Esophagus squamous epithelium (tissue), 4 donors: ENCODE results near the gene CGB2.

Experiments
- CTCF ChIP-seq, 6 experiments: fragments of 450-650 bp in 4 of 6; fragments of 200-600 bp in 2 of 6; sonication (generic) in 2 of 6; IDR thresholded peaks; one replicate each; pipeline ENCODE4 v1.5.1; 2016 to 2019; ENCODE audit warnings: antibody characterized with exemption in 6 of 6, mild to moderate bottlenecking in 4 of 6, moderate library complexity in 4 of 6
- POLR2A ChIP-seq, 4 donors: fragments of 450-650 bp; IDR thresholded peaks; one replicate each; pipeline ENCODE4 v1.6.1; 2017; ENCODE audit warnings: antibody characterized with exemption in 4 of 4, mild to moderate bottlenecking in 4 of 4, moderate library complexity in 3 of 4

GRCh38 chr19:49011194-49011593 is 20.5 kb upstream of the CGB2 start:
- TF ChIP-seq CTCF (IDR thresholded peaks at IDR 0.05), result no peak
- no peak for TF ChIP-seq POLR2A (IDR thresholded peaks at IDR 0.05)
